WTC11 (cell line): ENCODE results near the gene TRPM2. TPM values are rescaled to one million over a fixed set of nuclear protein-coding genes. Genes with fewer than 3 reads are reported as not detected.

Experiments used
- ATAC-seq: fragments of 200-7000 bp; cut with Tn5 transposase; 2 replicates; pipeline ENCODE4 v1.10.0; 2021; ENCODE audit warnings: mild to moderate bottlenecking, moderate library complexity
- CTCF ChIA-PET: fragments of 300-600 bp; sonication (Branson Sonifier 250); formaldehyde crosslinking; loops from one replicate; lab custom pipeline; 2021; ENCODE audit warnings: antibody characterized with exemption; lab: Charles Lee
- POLR2A ChIA-PET: fragments of 350-600 bp; sonication (Branson Sonifier 250); formaldehyde crosslinking; loops from one replicate; lab custom pipeline; 2021; ENCODE audit warnings: antibody characterized with exemption; lab: Charles Lee
- DNase-seq: peaks from one replicate; pipeline ENCODE4 v3.0.0; 2021; ENCODE audit warnings: low spot score
- H3K27ac Mint-ChIP-seq: 2 replicates; pipeline ENCODE4 v1.8.0; 2021; ENCODE audit warnings: mixed read lengths
- H3K27me3 Mint-ChIP-seq: 2 replicates; pipeline ENCODE4 v1.8.0; 2021; ENCODE audit warnings: low read depth, mild to moderate bottlenecking, moderate library complexity, mixed read lengths
- H3K36me3 Mint-ChIP-seq: 2 replicates; pipeline ENCODE4 v1.8.0; 2021; ENCODE audit warnings: mixed read lengths
- H3K4me1 Mint-ChIP-seq: 2 replicates; pipeline ENCODE4 v1.8.0; 2022; ENCODE audit warnings: mixed read lengths
- H3K4me3 Mint-ChIP-seq: 2 replicates; pipeline ENCODE4 v1.8.0; 2021; ENCODE audit warnings: mild to moderate bottlenecking, moderate library complexity, mixed read lengths
- H3K9me3 Mint-ChIP-seq: 2 replicates; pipeline ENCODE4 v1.8.0; 2021; ENCODE audit warnings: mixed read lengths
- AR ChIP-seq: fragments of 250-450 bp; sonication (Bioruptor Pico); IDR thresholded peaks from 2 replicates; pipeline ENCODE4 v1.9.0; 2021; ENCODE audit warnings: mild to moderate bottlenecking
- ATF3 ChIP-seq: sonication (generic); formaldehyde crosslinking; conservative IDR thresholded peaks from 2 replicates; pipeline ENCODE4 v1.8.1; 2022; ENCODE audit warnings: mild to moderate bottlenecking, missing genetic modification reagents
- CREM ChIP-seq: sonication (generic); formaldehyde crosslinking; IDR thresholded peaks from 2 replicates; pipeline ENCODE4 v1.8.1; 2022; ENCODE audit warnings: mild to moderate bottlenecking, missing genetic modification reagents, moderate library complexity
- CTCF ChIP-seq: fragments of 200-600 bp; IDR thresholded peaks from 2 replicates; pipeline ENCODE4 v1.8.0; 2022; ENCODE audit warnings: antibody characterized with exemption
- E2F1 ChIP-seq: sonication (generic); formaldehyde crosslinking; IDR thresholded peaks from 2 replicates; pipeline ENCODE4 v1.8.0; 2022; ENCODE audit warnings: mild to moderate bottlenecking, missing genetic modification reagents
- E2F4 ChIP-seq: sonication (generic); formaldehyde crosslinking; IDR thresholded peaks from 2 replicates; pipeline ENCODE4 v1.8.1; 2022; ENCODE audit warnings: low read depth, mild to moderate bottlenecking, moderate library complexity, missing genetic modification reagents, borderline replicate concordance
- HMGA2 ChIP-seq: fragments of 250-450 bp; sonication (Bioruptor Pico); IDR thresholded peaks from 2 replicates; pipeline ENCODE4 v1.4.0; 2021; ENCODE audit warnings: mild to moderate bottlenecking, moderate library complexity
- MAX ChIP-seq: sonication (generic); formaldehyde crosslinking; IDR thresholded peaks from 2 replicates; pipeline ENCODE4 v1.8.0; 2022; ENCODE audit warnings: mild to moderate bottlenecking, missing genetic modification reagents
- MXD4 ChIP-seq: fragments of 250-450 bp; sonication (Bioruptor Pico); IDR thresholded peaks from 2 replicates; pipeline ENCODE4 v1.8.0; 2021; ENCODE audit warnings: mild to moderate bottlenecking, moderate library complexity, borderline replicate concordance
- MYBL2 ChIP-seq: sonication (generic); formaldehyde crosslinking; IDR thresholded peaks from 2 replicates; pipeline ENCODE4 v1.8.1; 2023; ENCODE audit warnings: mild to moderate bottlenecking, moderate library complexity, missing genetic modification reagents
- NFATC4 ChIP-seq: fragments of 250-450 bp; sonication (Bioruptor Pico); IDR thresholded peaks from 2 replicates; pipeline ENCODE4 v1.9.0; 2021; ENCODE audit warnings: mild to moderate bottlenecking
- PRDM15 ChIP-seq: sonication (generic); formaldehyde crosslinking; IDR thresholded peaks from 2 replicates; pipeline ENCODE4 v1.8.0; 2022; ENCODE audit warnings: missing genetic modification reagents
- RELA ChIP-seq: sonication (generic); formaldehyde crosslinking; IDR thresholded peaks from 2 replicates; pipeline ENCODE4 v1.8.1; 2022; ENCODE audit warnings: missing genetic modification reagents, mild to moderate bottlenecking, borderline replicate concordance
- RORB ChIP-seq: fragments of 250-450 bp; sonication (Bioruptor Pico); IDR thresholded peaks from 2 replicates; pipeline ENCODE4 v1.9.0; 2021; ENCODE audit warnings: mild to moderate bottlenecking
- SMAD3 ChIP-seq: sonication (generic); formaldehyde crosslinking; IDR thresholded peaks from 2 replicates; pipeline ENCODE4 v1.8.0; 2022; ENCODE audit warnings: missing genetic modification reagents, mild to moderate bottlenecking, borderline replicate concordance
- TEAD4 ChIP-seq: sonication (generic); formaldehyde crosslinking; IDR thresholded peaks from 2 replicates; pipeline ENCODE4 v1.8.0; 2022; ENCODE audit warnings: mild to moderate bottlenecking, missing genetic modification reagents
- ZBTB21 ChIP-seq: sonication (generic); formaldehyde crosslinking; IDR thresholded peaks from 2 replicates; pipeline ENCODE4 v1.8.1; 2023; ENCODE audit warnings: mild to moderate bottlenecking, missing genetic modification reagents, borderline replicate concordance
- ZNF219 ChIP-seq: sonication (generic); formaldehyde crosslinking; IDR thresholded peaks from 2 replicates; pipeline ENCODE4 v1.8.0; 2023; ENCODE audit warnings: missing genetic modification reagents, mild to moderate bottlenecking, borderline replicate concordance
- ZNF232 ChIP-seq: sonication (generic); formaldehyde crosslinking; IDR thresholded peaks from 2 replicates; pipeline ENCODE4 v1.8.0; 2022; ENCODE audit warnings: mild to moderate bottlenecking, missing genetic modification reagents
- total RNA-seq: library from RNA; stranded (reverse); gene quantifications from 3 replicates; pipeline ENCODE4 v1.2.3, GENCODE V29; 2021

TRPM2 gene
- total RNA-seq, 1 experiment from 2014 or later, result 0.92 TPM

- TF ChIP-seq PRDM15 (CRISPR knock-in tag), result no peak
- TF ChIP-seq NFATC4 (CRISPR knock-in tag), result no peak
- TF ChIP-seq CTCF, result no peak
Observed at GRCh38 chr21:44419679-44420078, 66.3 kb downstream of the TRPM2 start (continued).

GRCh38 chr21:44420416-44421205 is 67.2 kb downstream of the TRPM2 start:
- ChIA-PET CTCF (no interaction called here), POLR2A (no interaction called here)
- Mint-ChIP-seq H3K36me3 (peaks cover 11% of the 10 kb centered on the region; the same call in 1 of the 2 replicates), H3K4me1 (no peaks in the 10 kb centered on the region), H3K4me3 (no peak overlapping the region), H3K27ac (no peak overlapping the region), H3K27me3 (no peaks in the 10 kb centered on the region), H3K9me3 (peaks cover 15% of the 10 kb centered on the region)
- DNase-seq, result no peak
- TF ChIP-seq RORB (CRISPR knock-in tag) (no peak), ZNF232 (CRISPR knock-in tag) (no peak), CREM (no peak), TEAD4 (no peak), E2F4 (no peak), ZNF219 (no peak), SMAD3 (CRISPR knock-in tag) (no peak), HMGA2 (CRISPR knock-in tag) (no peak), NFATC4 (CRISPR knock-in tag) (no peak), RELA (CRISPR knock-in tag) (no peak)
- ATAC-seq, result no peak

- Mint-ChIP-seq H3K27me3 (no peaks in the 10 kb centered on the region), H3K36me3 (peaks cover 11% of the 10 kb centered on the region; the same call in 1 of the 2 replicates), H3K27ac (no peak overlapping the region), H3K9me3 (peaks cover 15% of the 10 kb centered on the region), H3K4me1 (no peaks in the 10 kb centered on the region), H3K4me3 (no peak overlapping the region)
- ChIA-PET POLR2A (no interaction called here), CTCF (interaction anchor here (1.2 kb wide), 1 partner anchor 45 kb away, joined by 4 read pairs; no protein-coding TSS in a partner anchor)
- DNase-seq, result no peak
- ATAC-seq, result no peak
- TF ChIP-seq ZBTB21 (no peak), E2F1 (no peak), CREM (no peak), ATF3 (CRISPR knock-in tag) (no peak), MYBL2 (CRISPR knock-in tag) (no peak), MAX (CRISPR knock-in tag) (no peak), AR (CRISPR knock-in tag) (no peak), RELA (CRISPR knock-in tag) (no peak), MXD4 (CRISPR knock-in tag) (no peak)
Observed at GRCh38 chr21:44421901-44422840, 68.8 kb downstream of the TRPM2 start.
